ENCODE measurements around the gene SF3B1.

Gene SF3B1

GRCh38 chr2:197464175-197464574, 29.3 kb upstream of the SF3B1 start:
- no peak for DNase-seq
- Mint-ChIP-seq H3K4me1 (no peaks in the 10 kb centered on the region), H3K27me3 (ENCODE audit: low read depth, poor library complexity) (no peaks in the 10 kb centered on the region), H3K9me3 (no peaks in the 10 kb centered on the region), H3K36me3 (ENCODE audit: low read depth) (peaks cover 10% of the 10 kb centered on the region), H3K4me3 (no peak overlapping the region), H3K27ac (no peak overlapping the region)
- no peak for TF ChIP-seq CTCF (IDR thresholded peaks at IDR 0.05)

GRCh38 chr2:197461057-197461456, 26.2 kb upstream of the SF3B1 start:
- Mint-ChIP-seq H3K4me1 (no peaks in the 10 kb centered on the region), H3K27ac (peak overlapping the region; percentile 85), H3K27me3 (ENCODE audit: low read depth, poor library complexity) (no peaks in the 10 kb centered on the region), H3K9me3 (no peaks in the 10 kb centered on the region), H3K36me3 (ENCODE audit: low read depth) (peaks cover 3% of the 10 kb centered on the region), H3K4me3 (no peak overlapping the region)
- DNase-seq: no peak
- no peak for TF ChIP-seq CTCF (IDR thresholded peaks at IDR 0.05)

GRCh38 chr2:197460649-197461048, 25.8 kb upstream of the SF3B1 start:
- Mint-ChIP-seq H3K4me3 (no peak overlapping the region), H3K4me1 (no peaks in the 10 kb centered on the region), H3K36me3 (ENCODE audit: low read depth) (no peaks in the 10 kb centered on the region), H3K9me3 (no peaks in the 10 kb centered on the region), H3K27me3 (ENCODE audit: low read depth, poor library complexity) (no peaks in the 10 kb centered on the region), H3K27ac (no peak overlapping the region)
- no peak for DNase-seq
- TF ChIP-seq CTCF (IDR thresholded peaks at IDR 0.05): no peak

- H3K4me1 Mint-ChIP-seq: peaks cover 25% of the 10 kb centered on the region
- no peaks in the 10 kb centered on the region for H3K36me3 Mint-ChIP-seq (ENCODE audit: low read depth)
- H3K4me3 Mint-ChIP-seq: no peak overlapping the region
- H3K27ac Mint-ChIP-seq: no peak overlapping the region
- no peak for DNase-seq
- H3K9me3 Mint-ChIP-seq: no peaks in the 10 kb centered on the region
- TF ChIP-seq CTCF (IDR thresholded peaks at IDR 0.05): no peak
- H3K27me3 Mint-ChIP-seq (ENCODE audit: low read depth, poor library complexity): no peaks in the 10 kb centered on the region
Observed at GRCh38 chr2:197455428-197455827, 20.6 kb upstream of the SF3B1 start.

GRCh38 chr2:197454923-197455322, 20.1 kb upstream of the SF3B1 start:
- Mint-ChIP-seq H3K9me3 (no peaks in the 10 kb centered on the region), H3K4me1 (peaks cover 25% of the 10 kb centered on the region), H3K4me3 (peak overlapping the region; percentile 97), H3K27ac (peak overlapping the region; percentile 100), H3K36me3 (ENCODE audit: low read depth) (no peaks in the 10 kb centered on the region), H3K27me3 (ENCODE audit: low read depth, poor library complexity) (no peaks in the 10 kb centered on the region)
- TF ChIP-seq CTCF (IDR thresholded peaks at IDR 0.05): no peak
- no peak for DNase-seq

GRCh38 chr2:197453914-197454398, 19.1 kb upstream of the SF3B1 start:
- no peak for TF ChIP-seq CTCF (IDR thresholded peaks at IDR 0.05)
- Mint-ChIP-seq H3K36me3 (ENCODE audit: low read depth) (no peaks in the 10 kb centered on the region), H3K4me3 (peak overlapping the region; percentile 97), H3K27ac (peak overlapping the region; percentile 100), H3K9me3 (no peaks in the 10 kb centered on the region), H3K4me1 (peaks cover 25% of the 10 kb centered on the region), H3K27me3 (ENCODE audit: low read depth, poor library complexity) (no peaks in the 10 kb centered on the region)
- DNase-seq: no peak
